GM19395 (cell line): ENCODE data around the gene NOXA1.
A peak's percentile ranks its signal among the peaks of the same experiment; 100 is the strongest.

Experiments used
- ATAC-seq: cut with Tn5 transposase; IDR thresholded peaks from one replicate; pipeline ENCODE4 v1.9.1; 2021; ENCODE audit warnings: mild to moderate bottlenecking, moderate library complexity; ENCODE audit not compliant: unreplicated experiment

NOXA1 gene

DNA sequence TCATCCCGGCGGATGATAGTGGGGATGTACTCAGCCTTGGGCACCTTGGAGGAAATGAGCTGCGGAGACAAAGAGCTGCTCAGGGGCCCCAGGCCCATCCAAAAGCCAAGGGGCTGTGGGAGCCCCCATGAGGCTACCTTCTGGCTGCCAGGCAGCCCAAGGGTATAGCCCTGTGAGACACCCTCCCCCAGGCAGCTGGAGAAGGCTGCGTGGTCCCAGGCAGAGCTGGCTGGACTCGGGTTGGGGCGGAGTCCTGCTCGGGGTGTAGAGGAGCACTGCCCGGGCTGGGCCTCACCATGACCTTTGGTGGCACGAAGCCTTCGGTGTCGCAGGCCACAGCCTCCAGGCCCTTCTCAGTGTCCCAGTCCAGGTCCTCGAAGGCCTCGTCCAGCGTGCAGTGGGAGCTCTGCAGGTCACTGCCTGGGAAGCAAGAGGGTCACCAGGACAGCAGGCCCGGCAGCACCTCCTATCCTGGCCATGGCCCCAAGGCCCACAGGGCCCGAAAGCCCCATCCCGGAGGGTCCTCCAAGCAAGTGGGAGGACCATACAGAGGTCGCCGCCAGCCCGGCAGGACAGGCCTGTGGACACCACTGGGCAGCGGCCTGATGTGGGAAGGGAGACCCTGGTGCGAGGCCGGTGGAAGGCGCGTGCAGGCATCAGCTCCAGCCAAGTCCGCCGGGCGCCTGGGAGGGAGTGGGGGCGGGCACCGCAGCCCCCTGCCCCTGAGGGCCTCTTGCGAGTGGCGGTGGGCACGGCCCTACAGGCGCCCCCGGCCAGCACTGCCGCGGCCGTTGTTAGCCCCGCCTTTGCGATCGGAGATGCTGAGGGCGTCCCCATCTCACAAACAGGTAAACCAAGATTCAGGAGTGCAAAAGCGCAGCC lies 29.8 kb downstream of the NOXA1 start:
- no peak for ATAC-seq

DNA sequence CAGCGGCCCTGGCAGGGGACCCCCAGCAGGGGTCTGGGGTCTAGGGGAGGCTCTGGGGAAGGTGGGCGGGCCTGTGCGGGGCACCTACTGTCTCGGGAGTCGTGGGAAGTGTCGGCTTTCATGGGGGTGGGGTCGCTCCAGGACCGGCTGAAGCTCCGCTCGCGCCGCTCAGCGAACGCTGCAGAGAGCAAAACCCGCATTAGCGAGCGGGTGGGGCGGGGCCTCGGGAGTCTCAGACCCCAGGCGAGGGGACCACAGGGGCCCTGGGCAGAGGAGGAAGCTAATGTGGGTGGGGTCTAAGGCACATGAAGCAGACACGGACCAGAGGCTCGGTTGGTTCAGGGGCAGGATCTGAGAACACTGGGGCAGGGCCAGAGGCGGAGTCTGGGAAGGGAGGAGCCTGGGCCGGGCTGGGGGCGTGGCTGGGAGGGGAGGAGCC lies 30.5 kb downstream of the NOXA1 start:
- ATAC-seq: peak; percentile 66

DNA sequence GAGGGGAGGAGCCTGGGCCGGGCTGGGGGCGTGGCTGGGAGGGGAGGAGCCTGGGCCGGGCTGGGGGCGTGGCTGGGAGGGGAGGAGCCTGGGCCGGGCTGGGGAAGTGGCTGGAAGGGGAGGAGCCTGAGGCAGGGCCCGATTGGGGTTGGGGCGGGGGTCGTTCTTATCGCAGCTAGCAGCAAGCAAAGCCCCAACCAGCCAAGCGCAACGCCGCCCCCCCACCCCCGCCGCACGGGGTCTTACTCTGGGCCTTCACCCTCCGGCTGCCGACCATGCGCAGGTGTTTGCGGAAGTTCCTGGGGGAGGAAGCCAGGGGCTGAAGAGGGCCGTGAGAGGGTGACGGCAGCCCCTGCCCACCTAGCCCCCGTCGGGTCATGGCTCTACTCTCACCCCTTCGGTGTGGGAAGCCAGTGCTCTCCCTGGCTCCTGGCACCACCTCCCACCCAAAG lies 31.0 kb downstream of the NOXA1 start:
- peak; percentile 47 for ATAC-seq

DNA sequence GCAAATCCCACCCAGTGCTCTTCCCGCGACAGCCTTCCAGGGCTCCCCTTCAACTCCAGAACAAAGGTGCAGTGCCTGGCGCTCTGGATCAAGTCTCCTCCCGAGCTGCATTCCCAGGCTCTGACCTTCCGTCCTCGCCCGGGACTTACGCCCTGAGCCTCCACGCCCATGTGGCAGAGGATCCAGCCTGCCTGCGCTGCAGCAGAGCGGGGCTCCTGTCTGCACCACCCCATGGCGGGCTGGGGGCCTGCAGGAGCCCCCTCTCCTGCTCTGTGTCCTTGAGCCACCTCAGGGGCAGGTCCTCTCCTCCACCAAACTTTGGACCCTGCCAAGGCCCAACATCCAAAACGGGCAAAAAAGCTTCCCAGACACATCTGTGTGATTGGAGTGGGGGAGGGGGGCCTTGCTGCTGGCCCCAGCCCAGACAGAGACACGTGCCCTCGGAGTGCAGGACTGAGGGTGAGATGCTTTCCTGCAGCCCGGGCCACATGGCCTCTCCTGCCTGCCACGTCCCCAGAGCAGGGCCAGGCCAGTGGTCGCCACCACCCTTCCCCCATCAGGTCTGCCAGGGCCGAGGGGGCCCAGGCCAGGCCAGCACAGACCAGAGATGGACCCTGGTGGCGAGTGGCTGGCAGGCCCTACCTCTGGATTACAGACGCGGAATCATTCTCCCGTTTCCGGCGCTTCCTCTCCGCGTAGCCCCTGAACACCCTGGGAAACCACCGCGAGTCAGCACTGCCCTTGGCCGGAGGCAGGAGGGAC lies 31.6 kb downstream of the NOXA1 start:
- no peak for ATAC-seq

DNA sequence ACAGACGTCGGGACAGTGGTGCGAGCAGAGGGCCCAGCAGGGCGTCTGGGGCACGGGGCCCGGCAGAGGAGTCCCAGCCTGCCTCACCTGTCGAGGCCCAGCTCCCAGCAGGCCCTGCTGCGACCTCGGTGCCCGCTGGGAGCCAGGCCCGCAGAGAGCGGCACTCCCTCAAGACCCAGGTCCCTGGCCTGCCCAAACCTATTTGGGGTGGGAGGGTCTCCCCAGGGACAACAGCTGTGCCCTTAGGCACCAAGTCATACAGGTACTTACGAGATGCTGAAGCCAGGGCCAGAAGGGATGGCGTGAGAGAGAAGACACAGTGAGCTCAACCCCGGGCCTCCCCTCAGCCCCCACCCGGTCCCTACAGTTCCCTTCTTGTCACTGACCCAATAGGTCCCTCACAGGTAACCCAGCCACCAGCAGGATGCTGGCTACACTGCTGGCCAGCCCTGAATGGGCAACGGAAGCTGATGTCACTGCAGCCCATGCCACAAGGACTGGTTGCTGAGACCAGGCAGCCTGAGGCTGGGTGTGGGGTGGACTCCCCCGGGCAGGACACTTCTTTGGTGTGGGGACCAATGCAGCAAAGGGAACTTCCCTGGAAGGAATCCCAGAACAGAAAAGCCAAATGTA lies 32.3 kb downstream of the NOXA1 start:
- no peak for ATAC-seq

DNA sequence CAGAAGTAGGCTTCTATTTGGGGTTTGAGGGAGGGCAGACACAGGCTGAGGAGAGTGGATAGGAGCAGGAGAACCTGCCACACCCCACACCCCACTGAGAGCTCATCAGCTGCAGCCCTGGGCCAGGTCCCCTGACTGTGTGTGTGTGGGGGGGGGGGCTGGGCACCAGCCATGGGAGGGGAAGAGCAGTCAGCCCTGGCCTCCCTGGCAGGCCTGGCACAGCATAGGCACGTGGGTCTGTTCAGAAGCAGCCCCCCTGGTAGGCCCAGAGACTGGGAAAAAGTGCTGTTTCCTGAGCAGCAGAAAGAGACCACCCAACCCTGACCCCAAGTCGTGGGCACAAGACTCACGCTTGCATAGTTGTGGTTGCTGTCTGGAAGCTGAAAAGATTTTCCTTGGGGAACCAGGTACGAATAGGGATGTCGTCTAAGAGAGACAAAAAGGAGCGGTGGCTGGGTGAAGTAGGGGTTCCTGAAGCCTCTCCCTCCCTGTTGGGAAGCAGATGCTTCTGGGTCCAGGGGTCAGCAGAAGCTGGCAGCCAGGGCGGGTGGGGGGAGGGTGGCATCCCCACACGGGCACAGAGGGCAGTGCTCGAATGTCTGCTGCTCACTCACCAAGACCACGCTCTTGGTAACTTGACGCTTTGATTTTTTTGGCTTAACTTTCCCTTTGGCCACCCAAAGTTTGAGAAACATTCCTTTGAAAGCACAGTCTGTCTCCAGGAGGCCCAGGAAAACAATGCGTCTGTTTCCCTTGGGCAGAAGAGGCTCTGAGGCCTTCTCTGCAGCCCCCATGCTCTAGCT lies 33.1 kb downstream of the NOXA1 start:
- ATAC-seq: no peak

DNA sequence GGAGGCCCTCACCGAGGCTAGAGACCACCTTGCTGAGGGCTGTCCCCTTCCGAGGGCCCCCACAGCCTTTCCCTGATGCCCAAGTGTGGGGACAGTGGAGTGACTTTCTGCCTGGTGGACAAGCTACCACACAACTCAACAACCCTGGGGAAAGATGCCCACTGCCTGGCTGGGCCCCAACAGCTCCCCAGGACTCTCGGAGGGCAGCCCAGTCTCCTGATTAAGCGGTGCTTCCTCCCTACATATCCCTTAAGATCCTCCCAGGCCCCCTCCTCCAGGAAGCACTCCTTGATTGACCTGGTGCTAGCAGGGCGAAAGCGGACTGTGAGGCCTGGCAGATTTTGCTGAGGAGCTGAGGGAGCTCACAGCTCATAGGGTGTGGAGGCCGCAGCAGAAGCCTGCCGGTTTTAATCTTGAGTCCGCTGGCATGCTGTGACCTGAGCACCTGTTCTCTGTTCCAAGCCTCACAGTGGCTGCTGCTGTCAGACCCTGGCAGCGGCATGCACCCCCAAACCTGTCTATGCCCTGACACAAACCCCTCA lies 33.7 kb downstream of the NOXA1 start:
- no peak for ATAC-seq

DNA sequence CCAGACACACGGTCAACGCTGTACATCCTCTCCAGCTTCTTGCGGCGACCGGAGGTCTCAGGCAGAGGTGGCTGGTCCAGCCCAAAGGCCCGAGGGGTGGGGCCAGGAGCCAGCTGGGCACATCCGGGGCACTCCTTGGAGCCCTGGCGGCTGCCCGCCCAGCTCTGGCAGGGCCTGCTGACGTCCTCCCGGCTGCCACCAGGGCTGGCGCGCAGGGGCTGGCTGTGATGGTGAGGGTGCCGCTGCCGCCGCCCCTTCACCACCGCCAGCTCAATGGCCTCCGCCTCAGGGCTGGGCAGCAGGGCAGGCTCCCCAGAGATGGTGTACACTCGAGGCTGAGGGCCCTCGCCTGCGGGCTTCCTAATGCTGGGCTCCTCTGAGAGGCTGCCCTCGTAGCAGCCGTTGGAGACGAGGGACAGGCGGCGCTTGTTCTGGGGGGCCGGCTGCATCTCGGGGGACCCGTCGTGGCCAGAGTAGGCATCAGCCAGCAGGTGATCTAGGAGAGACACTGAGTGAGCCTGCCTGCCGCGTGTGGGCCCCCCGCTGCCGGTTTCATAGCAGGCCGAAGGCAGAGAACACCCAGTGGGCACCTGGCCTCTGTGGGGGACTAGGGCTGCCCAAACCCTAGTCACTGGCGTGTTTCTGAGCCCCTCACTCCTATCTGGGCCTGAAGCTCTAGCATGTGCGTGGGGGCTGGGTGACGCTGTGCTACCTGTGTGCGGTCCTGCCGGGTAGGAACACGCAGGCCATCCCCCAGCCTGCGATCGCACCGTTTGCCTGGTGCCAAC lies 34.4 kb downstream of the NOXA1 start:
- ATAC-seq: no peak

DNA sequence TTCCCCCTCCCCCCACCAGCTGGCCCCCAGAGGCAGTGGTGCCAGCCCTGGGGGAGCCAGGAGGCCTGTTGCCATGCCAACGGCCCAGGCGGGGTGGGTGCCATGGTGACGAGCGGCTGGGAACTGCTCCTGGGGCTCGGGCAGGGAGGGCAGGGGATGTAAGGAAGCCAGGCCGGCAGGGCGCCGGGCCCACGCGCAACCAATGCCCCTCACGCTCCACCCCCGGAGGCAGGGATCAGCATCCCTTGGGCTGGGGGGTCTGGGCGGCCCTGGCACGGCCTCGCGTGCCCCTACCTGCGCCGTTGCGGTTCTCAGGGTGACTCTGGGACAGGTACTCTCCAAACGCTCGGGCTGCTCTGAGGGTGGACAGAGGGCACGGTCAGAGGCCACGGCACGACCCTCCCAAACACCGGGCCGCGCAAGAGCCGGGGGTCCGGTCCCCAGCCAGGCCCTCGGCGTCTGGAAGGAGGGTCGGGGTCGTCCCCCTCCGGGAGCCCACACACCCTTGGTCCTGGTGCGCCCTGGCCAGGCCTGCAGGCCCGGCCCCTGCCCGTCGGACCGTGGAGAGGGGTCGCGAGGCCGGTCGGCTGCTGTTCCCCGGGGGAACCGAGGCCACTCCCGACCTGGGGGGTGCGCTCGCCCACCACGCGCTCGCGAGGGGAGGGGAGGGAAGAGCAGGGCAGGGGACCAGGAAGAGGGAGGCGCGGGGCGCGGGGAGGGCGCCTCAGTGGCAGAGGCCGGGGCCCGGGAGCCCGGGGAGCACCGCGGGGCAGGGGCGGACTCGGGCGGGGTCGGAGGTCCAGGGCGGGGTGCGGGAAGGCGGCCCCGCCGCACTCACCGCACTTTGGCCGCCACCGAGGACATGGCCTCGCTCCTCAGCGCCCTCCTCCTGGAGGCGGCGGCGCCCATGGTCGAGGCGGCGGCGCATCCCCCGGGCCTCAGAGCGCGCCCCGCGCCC lies 35.3 kb downstream of the NOXA1 start:
- ATAC-seq: no peak

DNA sequence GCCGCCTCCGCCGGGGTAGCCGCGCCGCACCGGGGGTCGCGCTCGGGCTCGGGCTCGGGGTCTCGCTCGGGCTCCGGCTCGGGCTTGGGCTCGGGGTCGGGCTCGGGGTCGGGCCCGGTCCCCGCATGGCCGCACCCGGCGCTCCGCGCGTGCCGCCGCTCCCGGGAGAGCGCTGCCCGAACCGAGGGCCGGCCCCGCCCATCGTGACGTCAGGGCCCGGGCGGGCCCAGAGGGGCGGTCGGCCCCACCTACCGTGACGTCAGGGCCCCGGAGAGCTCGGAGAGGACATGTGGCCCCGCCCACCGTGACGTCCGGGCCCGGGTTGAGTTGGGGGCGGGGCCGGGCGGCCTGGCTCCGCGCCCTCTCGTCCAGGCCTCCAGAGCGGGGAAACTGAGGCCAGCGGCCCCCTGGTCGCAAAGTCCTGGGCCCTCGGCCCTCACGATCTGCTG lies 36.0 kb downstream of the NOXA1 start, which contains the start of gene NSMF:
TSS of gene NSMF (minus strand) at position 183 of the 449 bp plus-strand sequence. CDS start 232 bp downstream, outside the sequence.
- ATAC-seq: peak; percentile 43

DNA sequence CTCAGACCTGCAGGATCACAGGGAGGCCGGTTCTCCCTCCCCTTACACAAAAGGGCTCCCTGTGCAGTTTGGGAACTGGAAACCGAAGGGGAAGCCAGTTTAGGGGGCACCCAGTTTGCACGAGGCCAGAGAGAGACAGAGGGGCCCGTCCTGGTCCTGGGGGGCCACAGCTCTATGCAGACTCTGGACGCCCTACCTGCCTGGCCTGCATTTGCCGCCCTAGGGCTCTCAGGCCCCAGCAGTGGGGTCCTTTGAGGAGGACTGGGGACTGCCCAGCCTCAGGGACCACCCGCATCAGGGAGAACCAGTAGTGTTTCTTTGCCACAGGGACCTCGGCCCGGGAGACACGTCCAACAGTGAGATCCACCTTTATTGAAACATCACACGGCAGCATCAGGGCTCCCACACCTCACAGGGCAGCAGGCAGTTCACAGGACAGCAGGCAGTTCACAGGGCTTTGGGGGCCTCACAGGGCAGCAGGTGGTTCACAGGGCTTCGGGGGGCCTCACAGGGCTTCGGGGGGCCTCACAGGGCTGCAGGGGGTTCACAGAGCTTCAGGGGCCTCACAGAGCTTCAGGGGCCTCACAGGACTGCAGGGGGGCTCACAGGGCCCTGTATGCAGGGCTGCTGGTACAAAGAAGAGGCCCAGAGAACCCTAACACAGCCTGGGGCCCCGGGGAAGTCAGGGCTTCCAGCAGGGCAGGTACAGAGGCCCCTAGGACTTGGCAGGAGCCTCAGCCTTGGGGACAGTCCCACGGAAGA lies 36.6 kb downstream of the NOXA1 start:
- no peak for ATAC-seq

DNA sequence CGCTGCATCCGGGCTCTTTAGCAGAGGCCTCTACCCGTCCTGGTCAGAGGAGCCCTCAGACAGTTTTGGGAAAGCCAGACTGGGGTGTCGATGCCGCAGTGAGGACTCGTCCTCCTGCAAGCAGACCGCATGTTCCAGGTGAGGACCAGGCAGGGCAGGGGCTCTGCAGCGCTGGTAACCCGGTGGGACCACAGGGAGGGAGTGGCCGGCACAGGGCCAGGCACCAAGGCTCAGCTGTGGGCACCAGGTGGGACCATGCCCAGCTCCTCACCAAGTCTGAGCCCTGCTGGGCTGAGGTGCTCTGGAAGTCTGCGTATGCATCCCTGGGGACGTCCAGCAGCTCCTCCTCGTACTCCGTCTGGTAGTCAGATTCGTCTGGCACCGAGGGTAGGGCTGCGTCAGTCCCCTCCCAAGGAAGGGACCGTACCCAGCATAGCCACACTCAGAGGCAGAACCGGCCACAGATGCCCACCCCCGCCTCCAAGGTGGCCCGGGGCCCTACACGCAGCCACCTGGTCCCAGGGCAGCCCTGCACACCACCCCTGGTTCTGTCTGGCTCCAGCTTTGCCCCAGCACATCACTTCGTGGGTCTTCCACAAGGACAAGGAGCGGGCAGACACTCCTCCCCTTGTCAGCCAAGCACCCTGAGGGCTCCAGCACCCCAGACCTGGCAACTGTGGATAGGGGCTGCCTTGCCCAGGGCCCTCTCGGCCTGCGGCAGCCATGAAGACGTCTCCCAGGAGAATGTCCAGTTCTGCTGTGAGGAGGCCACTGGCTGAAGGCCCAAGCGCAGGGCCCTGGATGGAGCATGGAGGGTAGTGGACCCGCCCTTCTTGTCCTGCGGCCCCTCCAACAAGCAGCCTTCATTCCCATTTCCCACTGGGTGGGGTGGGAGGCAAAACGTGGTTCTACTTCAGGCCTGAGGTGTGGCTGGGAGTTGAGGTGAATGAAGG lies 37.4 kb downstream of the NOXA1 start:
- no peak for ATAC-seq

DNA sequence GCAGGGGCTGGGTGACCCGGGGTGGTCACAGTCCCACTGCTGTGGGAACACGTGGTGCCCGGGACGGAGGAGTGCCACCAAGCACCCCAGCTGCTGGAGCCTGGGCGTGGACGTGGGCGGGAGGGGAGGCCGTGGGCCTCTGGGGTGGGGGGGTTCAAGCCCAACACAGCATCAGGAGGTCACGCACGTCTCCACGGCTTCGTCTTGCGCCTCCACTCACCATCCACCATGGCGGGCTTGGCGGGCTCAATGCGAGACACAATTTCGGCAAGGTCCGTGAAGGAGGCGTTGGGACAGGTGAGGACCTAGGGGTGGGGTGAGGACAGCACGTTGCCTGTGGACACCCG lies 38.1 kb downstream of the NOXA1 start:
- no peak for ATAC-seq

DNA sequence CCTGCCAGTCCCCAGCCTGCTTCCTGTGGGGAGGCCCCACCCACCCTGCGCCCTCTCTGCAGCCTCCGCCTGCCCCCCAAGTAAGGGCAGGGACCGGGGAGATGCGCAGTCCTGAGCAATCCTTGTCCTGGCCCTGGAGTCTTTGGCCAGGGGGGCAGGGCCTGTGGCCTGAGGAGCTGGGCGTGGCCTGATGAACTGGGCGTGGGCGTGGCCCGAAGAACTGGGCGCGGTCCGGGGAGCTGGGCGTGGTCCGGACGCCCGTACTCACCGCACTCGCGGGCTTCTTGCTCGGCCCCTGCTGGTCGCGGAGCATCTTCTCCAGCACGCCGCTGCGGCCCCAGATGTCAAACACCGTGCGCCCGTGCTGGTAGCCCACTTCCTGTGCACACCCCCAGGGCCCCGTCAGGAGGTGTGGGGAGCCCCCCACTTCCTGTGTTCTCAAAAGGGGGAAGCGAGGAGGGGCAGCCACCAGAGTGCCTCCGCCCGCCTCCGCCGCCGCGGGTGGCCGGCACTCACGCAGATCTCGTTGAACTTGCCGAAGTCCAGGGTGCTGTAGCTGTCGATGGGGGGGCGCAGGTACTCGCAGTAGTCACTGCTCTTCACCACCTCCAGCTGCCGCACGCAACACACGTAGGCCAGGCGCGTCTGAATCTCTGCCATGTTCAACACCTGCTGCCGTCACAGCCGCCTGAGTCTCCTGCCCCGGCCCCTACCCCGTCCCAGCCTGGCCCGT lies 38.6 kb downstream of the NOXA1 start:
- ATAC-seq: peak; percentile 65

DNA sequence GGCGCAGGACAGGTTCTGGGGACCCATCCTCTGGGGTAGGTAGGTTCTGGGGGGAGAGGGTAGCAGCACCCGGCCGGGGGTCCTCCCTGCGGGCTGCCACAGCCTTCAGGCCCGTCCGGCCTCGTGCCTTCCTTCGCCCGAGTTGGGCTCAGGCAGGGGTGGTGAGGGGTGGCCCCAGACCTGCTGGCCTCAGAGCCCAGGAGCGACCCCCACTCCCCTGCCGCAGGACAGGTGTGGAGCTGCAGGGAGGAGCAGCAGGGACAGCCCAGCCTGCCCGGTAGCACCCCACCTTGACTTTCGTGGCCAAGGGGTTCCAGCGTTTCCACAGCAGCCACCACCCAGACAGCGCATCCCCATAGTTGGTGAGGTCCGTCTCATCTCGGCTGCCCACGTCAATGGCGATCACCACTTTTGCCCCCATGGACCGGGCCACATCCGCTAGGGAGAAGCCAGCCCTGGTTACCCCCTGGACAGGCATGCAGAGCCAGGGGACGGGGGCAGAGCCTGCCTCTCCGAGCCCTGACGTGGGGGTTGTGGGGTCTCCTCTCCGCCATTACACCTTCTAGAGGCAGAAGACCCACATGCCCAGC lies 39.3 kb downstream of the NOXA1 start:
- ATAC-seq: no peak
